GM12878 (cell line): ENCODE results near the gene PDE6A. TPM values are rescaled to one million over a fixed set of nuclear protein-coding genes. Genes with fewer than 3 reads are reported as not detected.
A peak's percentile ranks its signal among the peaks of the same experiment; 100 is the strongest.

ENCODE experiments used
- ATAC-seq: fragments of 200-7000 bp; cut with Tn5 transposase; 3 replicates; pipeline ENCODE4 v1.9.1; 2020; ENCODE audit warnings: mild to moderate bottlenecking, moderate library complexity
- BruUV-seq: library from RNA; stranded (reverse); fragments of 400-500 nt; replicated peaks from 2 replicates; lab custom pipeline; 2021; lab: Mats Ljungman, UMichigan
- CTCF ChIA-PET: fragments of 300-600 bp; sonication (Branson Sonifier 250); formaldehyde crosslinking; extraction: SDS; loops from one replicate; lab custom pipeline; 2021; ENCODE audit warnings: inconsistent platforms; lab: Yijun Ruan, JAX
- POLR2A ChIA-PET: fragments of 350-600 bp; formaldehyde crosslinking; extraction: SDS; loops from one replicate; lab custom pipeline; 2021; ENCODE audit warnings: inconsistent platforms; lab: Charles Lee
- RAD21 ChIA-PET: fragments of 300-600 bp; sonication (Branson Sonifier 250); formaldehyde crosslinking; loops from one replicate; lab custom pipeline; 2023; ENCODE audit warnings: antibody characterized with exemption; ENCODE audit not compliant: unreplicated experiment; lab: Charles Lee
- SMC1A ChIA-PET: fragments of 300-600 bp; sonication (Branson Sonifier 250); formaldehyde crosslinking; loops from one replicate; lab custom pipeline; 2023; ENCODE audit not compliant: unreplicated experiment, uncharacterized antibody; lab: Charles Lee
- DNase-seq: peaks from one replicate; pipeline ENCODE4 v3.0.0-alpha.2; 2011; ENCODE audit warnings: low read depth, low spot score
- FAIRE-seq: peaks from 3 replicates; lab custom pipeline; 2011; peaks lifted over from hg19 to GRCh38; lab: Jason Lieb, UNC
- H2AFZ ChIP-seq: 2 replicates; pipeline ENCODE4 v1.6.0; 2011; ENCODE audit warnings: low read depth, low read length, control low read depth; ENCODE audit not compliant: control insufficient read depth
- H3K27ac ChIP-seq: 2 replicates; pipeline ENCODE4 v1.5.1; 2011; ENCODE audit warnings: control low read depth; ENCODE audit not compliant: control insufficient read depth, insufficient read depth
- H3K27me3 ChIP-seq, 2 experiments: replicated peaks in 1 of 2; 2 replicates each; pipeline versions ENCODE4 v1.6.0 to v1.6.1; 2011; ENCODE audit warnings: low read length in 1 of 2; ENCODE audit not compliant: control insufficient read depth in 2 of 2, insufficient read depth in 2 of 2
- H3K36me3 ChIP-seq, 2 experiments: 2 replicates each; pipeline ENCODE4 v1.5.1; 2011; ENCODE audit warnings: low read length in 1 of 2; ENCODE audit not compliant: control insufficient read depth in 2 of 2, insufficient read depth in 2 of 2
- H3K4me1 ChIP-seq: 2 replicates; pipeline ENCODE4 v1.6.1; 2011; ENCODE audit warnings: mild to moderate bottlenecking, low read length, moderate library complexity, mixed read lengths; ENCODE audit not compliant: control insufficient read depth, insufficient read depth
- H3K4me2 ChIP-seq: 2 replicates; pipeline ENCODE4 v1.6.0; 2011; ENCODE audit warnings: control low read depth; ENCODE audit not compliant: control insufficient read depth, insufficient read depth
- H3K4me3 ChIP-seq: fragments of 200-600 bp; sonication (generic); 2 replicates; pipeline ENCODE4 v1.5.1; 2016
- H3K79me2 ChIP-seq: 2 replicates; pipeline ENCODE4 v1.6.0; 2011; ENCODE audit warnings: low read length; ENCODE audit not compliant: control insufficient read depth, insufficient read depth
- H3K9ac ChIP-seq: 2 replicates; pipeline ENCODE4 v1.8.0; 2011; ENCODE audit warnings: low read length, control low read depth, mixed read lengths; ENCODE audit not compliant: control insufficient read depth, insufficient read depth
- H3K9me3 ChIP-seq: replicated peaks from 3 replicates; pipeline ENCODE4 v1.5.1; 2011; ENCODE audit warnings: mild to moderate bottlenecking, low read length; ENCODE audit not compliant: control insufficient read depth, insufficient read depth
- H4K20me1 ChIP-seq: 2 replicates; pipeline ENCODE4 v1.6.0; 2011; ENCODE audit not compliant: control insufficient read depth, insufficient read depth
- CBX5 ChIP-seq: sonication (generic); IDR thresholded peaks from 2 replicates; pipeline ENCODE4 v1.6.1; 2016; ENCODE audit warnings: low read depth, moderate library complexity, mild to moderate bottlenecking, inconsistent platforms
- E2F8 ChIP-seq: fragments of 450-650 bp; IDR thresholded peaks from 2 replicates; pipeline ENCODE4 v1.6.1; 2018; ENCODE audit warnings: mild to moderate bottlenecking, low read depth, moderate library complexity; ENCODE audit not compliant: partially characterized antibody
- GABPA ChIP-seq: IDR thresholded peaks from 2 replicates; pipeline ENCODE4 v1.6.1; 2014; ENCODE audit warnings: antibody characterized with exemption, low read depth, mild to moderate bottlenecking, inconsistent platforms
- HCFC1 ChIP-seq: fragments of 150-350 bp; IDR thresholded peaks from 2 replicates; pipeline ENCODE4 v1.6.1; 2014; ENCODE audit warnings: low read length
- LARP7 ChIP-seq: fragments of 450-650 bp; IDR thresholded peaks from 2 replicates; pipeline ENCODE4 v1.6.1; 2017; ENCODE audit warnings: mild to moderate bottlenecking
- MTA2 ChIP-seq: fragments of 450-650 bp; IDR thresholded peaks from 2 replicates; pipeline ENCODE4 v1.6.1; 2016; ENCODE audit warnings: low read depth, mild to moderate bottlenecking, moderate library complexity
- MXI1 ChIP-seq: fragments of 150-350 bp; IDR thresholded peaks from 2 replicates; pipeline ENCODE4 v1.6.1; 2011; ENCODE audit warnings: low read depth, mild to moderate bottlenecking, inconsistent platforms, low read length, improper control_type of control experiment
- NR2F1 ChIP-seq: fragments of 450-650 bp; conservative IDR thresholded peaks from 2 replicates; pipeline ENCODE4 v1.6.1; 2017; ENCODE audit warnings: mild to moderate bottlenecking
- PRDM15 ChIP-seq: fragments of 450-650 bp; formaldehyde crosslinking; IDR thresholded peaks from 2 replicates; pipeline ENCODE4 v1.4.0; 2020; ENCODE audit warnings: mild to moderate bottlenecking, moderate library complexity
- RBBP5 ChIP-seq: fragments of 200-600 bp; sonication (generic); conservative IDR thresholded peaks from 2 replicates; pipeline ENCODE4 v1.6.1; 2016
- RFX5 ChIP-seq: IDR thresholded peaks from 2 replicates; pipeline ENCODE4 v1.6.1; 2011; ENCODE audit warnings: low read depth, low read length, improper control_type of control experiment
- SMAD1 ChIP-seq: fragments of 450-650 bp; IDR thresholded peaks from 2 replicates; pipeline ENCODE4 v1.6.1; 2018; ENCODE audit warnings: mild to moderate bottlenecking, low read depth; ENCODE audit not compliant: partially characterized antibody
- SMARCA5 ChIP-seq: fragments of 450-650 bp; IDR thresholded peaks from 2 replicates; pipeline ENCODE4 v1.6.1; 2017; ENCODE audit warnings: mild to moderate bottlenecking
- SMC3 ChIP-seq: IDR thresholded peaks from 2 replicates; pipeline ENCODE4 v1.6.1; 2011; ENCODE audit warnings: low read length, improper control_type of control experiment, borderline replicate concordance
- SP1 ChIP-seq: IDR thresholded peaks from one replicate; pipeline ENCODE4 v1.6.1; 2011; ENCODE audit warnings: low read depth, low read length
- SUZ12 ChIP-seq: fragments of 200-600 bp; sonication (generic); IDR thresholded peaks from one replicate; pipeline ENCODE4 v1.6.1; 2018; ENCODE audit warnings: antibody characterized with exemption, mild to moderate bottlenecking; ENCODE audit not compliant: unreplicated experiment
- TCF12 ChIP-seq: IDR thresholded peaks from 2 replicates; pipeline ENCODE4 v1.6.1; 2011; ENCODE audit warnings: low read depth, mild to moderate bottlenecking, low read length
- WRNIP1 ChIP-seq: IDR thresholded peaks from 2 replicates; pipeline ENCODE4 v1.6.1; 2011; ENCODE audit warnings: low read depth, low read length, improper control_type of control experiment, borderline replicate concordance
- YBX1 ChIP-seq: fragments of 450-650 bp; IDR thresholded peaks from 2 replicates; pipeline ENCODE4 v1.6.1; 2016; ENCODE audit warnings: antibody characterized with exemption
- ZSCAN29 ChIP-seq: fragments of 450-650 bp; IDR thresholded peaks from 2 replicates; pipeline ENCODE4 v1.6.1; 2017; ENCODE audit warnings: mild to moderate bottlenecking, moderate library complexity
- WGBS: methylation state at CpG from one replicate; pipeline ENCODE4 v1.1.6; 2016; ENCODE audit warnings: low lambda C conversion rate; ENCODE audit not compliant: insufficient replicate concordance, insufficient coverage; ENCODE audit errors: missing lambda C conversion rate; 5-methylcytosine and 5-hydroxymethylcytosine counted together
- in situ Hi-C: fragments of 300-500 bp; cut with MboI; formaldehyde crosslinking; loops from 9 replicates; pipeline ENCODE4 v1.14.3; 2018; ENCODE audit warnings: mixed read lengths
- intact Hi-C: fragments of 100-400 bp; cut with micrococcal nuclease; formaldehyde crosslinking; loops from one replicate; pipeline ENCODE4 v1.14.2; 2022; ENCODE audit not compliant: unreplicated experiment
- polyA plus RNA-seq, 11 experiments: library from polyadenylated mRNA; depleted of rRNA in 4 of 11; unstranded in 6 of 11; stranded (reverse) in 5 of 11; fragments of >200 nt; fragmentation: Nextera tagmentation in 4 of 11; fragmentation: Illumina TruSeq in 1 of 11; extraction: Ambion mirVana in 4 of 11; extraction: Trizol in 1 of 11; gene quantifications; 1 replicate in 1 of 11; 2 replicates in 10 of 11; pipeline versions ENCODE4 v1.2.1 to v1.2.3, GENCODE V29; 2011 to 2016; ENCODE audit warnings: inconsistent platforms in 2 of 11, missing spikeins in 2 of 11, low read depth in 1 of 11
- total RNA-seq, 4 experiments: library from RNA; depleted of rRNA in 3 of 4; stranded (reverse); fragments of >200 nt in 3 of 4; fragmentation: Illumina TruSeq in 1 of 4; extraction: Trizol in 1 of 4; gene quantifications; 2 replicates each; pipeline versions ENCODE4 v1.2.1 to v1.2.3, GENCODE V29; 2013 to 2021

PDE6A gene
- total and polyA plus RNA-seq, 10 of the 15 experiments (the other 5 are each of a cell fraction or from before 2014, with no cell fraction given): 0.05 to 0.26 TPM; not detected in 8

- 41% methylated on average over 7 of the region's 7 CpGs for WGBS
- Histone ChIP-seq H3K27me3 (no peaks in the 10 kb centered on the region; a peak in 1 of 4 replicates), H3K4me2 (no peak overlapping the region; the same call in 1 of the 2 replicates), H3K9me3 (no peaks in the 10 kb centered on the region), H3K9ac (no peak overlapping the region), H3K79me2 (no peaks in the 10 kb centered on the region), H4K20me1 (no peaks in the 10 kb centered on the region), H3K4me1 (peaks cover 3% of the 10 kb centered on the region; the same call in 1 of the 2 replicates), H3K36me3 (no peaks in the 10 kb centered on the region), H3K27ac (no peak overlapping the region), H2AFZ (peak overlapping the region; percentile 79), H3K4me3 (no peak overlapping the region)
- in situ Hi-C loops (no loop called here), intact Hi-C loops (no loop called here)
- peak; percentile 18 for FAIRE-seq
- no peak for DNase-seq
- SMC1A ChIA-PET: interaction anchor here (0.6 to 1.4 kb wide), 2 partner anchors 10 to 48 kb away, joined by 3 to 4 read pairs; no protein-coding TSS in a partner anchor
- peak; percentile 62 for ATAC-seq
- no TSS peak for BruUV-seq
- CTCF ChIA-PET: no interaction called here
- TF ChIP-seq LARP7 (no peak), PRDM15 (CRISPR knock-in tag) (no peak), TCF12 (no peak), GABPA (no peak), RBBP5 (no peak), SMARCA5 (no peak), E2F8 (no peak), HCFC1 (no peak), ZSCAN29 (no peak), CBX5 (no peak), RFX5 (no peak), WRNIP1 (no peak), YBX1 (no peak), MXI1 (no peak), SMAD1 (no peak), NR2F1 (no peak), MTA2 (no peak), SUZ12 (no peak), SP1 (no peak), SMC3 (no peak)
- RAD21 ChIA-PET: no interaction called here
- POLR2A ChIA-PET: no interaction called here
Measured at GRCh38 chr5:149913436-149914419, 30.9 kb downstream of the PDE6A start.
